Measurements from ENCODE around the gene SGSM1.

GRCh38 chr22:24887260-24887659, 81.2 kb downstream of the SGSM1 start:
- TF ChIP-seq CTCF (IDR thresholded peaks at IDR 0.05): no peak
- no peak for TF ChIP-seq ETV6 (CRISPR knock-in tag; IDR thresholded peaks at IDR 0.05)
- no peak for TF ChIP-seq ELF4 (CRISPR knock-in tag; IDR thresholded peaks at IDR 0.05; ENCODE audit: low read depth)
- TF ChIP-seq PRDM15 (CRISPR knock-in tag; IDR thresholded peaks at IDR 0.05): no peak
- no peak for TF ChIP-seq NFYB (CRISPR knock-in tag; conservative IDR thresholded peaks at IDR 0.05; ENCODE audit: low read depth)
- TF ChIP-seq NR1H2 (CRISPR knock-in tag; IDR thresholded peaks at IDR 0.05): no peak
- TF ChIP-seq JUN (CRISPR knock-in tag; IDR thresholded peaks at IDR 0.05): no peak
- TF ChIP-seq NR3C1 (CRISPR knock-in tag; conservative IDR thresholded peaks at IDR 0.05; ENCODE audit: low read depth): no peak
- no peak for TF ChIP-seq TEAD1 (CRISPR knock-in tag; IDR thresholded peaks at IDR 0.05)
- TF ChIP-seq TEAD4 (CRISPR knock-in tag; IDR thresholded peaks at IDR 0.05): no peak
